NCI-H1048 (cell line): Measurements from ENCODE around the gene PDIK1L.

Experiments
- DNase-seq: peaks from one replicate; lab custom pipeline; 2025; lab: John Stamatoyannopoulos, UW

PDIK1L gene

DNA sequence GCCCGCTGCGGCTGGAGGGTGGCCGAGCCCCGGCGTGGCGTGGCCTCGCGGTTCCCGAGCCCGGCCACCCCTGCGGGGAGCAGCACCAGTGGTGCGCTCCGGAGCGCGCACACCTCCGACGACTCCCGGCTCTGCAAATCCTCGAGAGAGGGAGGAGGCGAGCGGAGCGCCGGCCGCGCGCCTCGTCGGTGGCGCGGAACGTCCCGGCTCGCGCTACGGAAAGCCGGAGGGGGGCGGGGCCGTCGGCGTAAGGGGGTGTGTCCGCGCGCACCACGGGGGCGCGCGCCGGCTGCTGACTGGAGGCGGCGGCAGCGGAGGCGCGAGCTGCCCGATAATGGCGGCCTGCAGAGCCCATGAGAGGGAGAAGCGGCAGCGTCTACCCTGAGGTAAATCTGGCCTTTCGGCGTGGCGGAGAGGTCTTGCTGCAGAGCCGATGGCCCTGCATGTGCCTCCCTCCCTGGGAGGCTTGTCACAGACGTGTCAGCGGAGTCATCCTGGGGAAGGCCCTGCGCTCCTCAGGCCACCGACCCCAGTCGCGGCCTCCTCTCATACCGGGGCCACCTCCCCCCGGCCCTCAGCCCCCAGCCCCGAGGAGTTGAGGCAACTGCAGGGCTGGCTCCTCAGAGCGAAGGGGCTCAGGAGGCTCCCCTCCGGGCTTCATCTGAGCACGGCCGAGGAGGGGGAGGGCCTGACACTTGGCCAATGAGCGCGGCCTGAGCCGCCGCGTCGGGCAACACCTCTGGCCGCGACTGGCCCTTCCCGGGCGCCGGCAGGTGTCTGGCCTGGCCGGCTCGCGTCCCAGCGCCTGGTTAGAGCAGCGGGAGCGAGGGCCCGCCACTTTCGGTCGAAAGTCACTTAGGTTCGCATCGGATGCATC, at the start of gene PDIK1L:
Gene PDIK1L, plus strand, starts transcription at position 295 of the 877 bp plus-strand sequence. CDS start 2,485 bp downstream, outside the sequence.
- peak; percentile 84 for DNase-seq

DNA sequence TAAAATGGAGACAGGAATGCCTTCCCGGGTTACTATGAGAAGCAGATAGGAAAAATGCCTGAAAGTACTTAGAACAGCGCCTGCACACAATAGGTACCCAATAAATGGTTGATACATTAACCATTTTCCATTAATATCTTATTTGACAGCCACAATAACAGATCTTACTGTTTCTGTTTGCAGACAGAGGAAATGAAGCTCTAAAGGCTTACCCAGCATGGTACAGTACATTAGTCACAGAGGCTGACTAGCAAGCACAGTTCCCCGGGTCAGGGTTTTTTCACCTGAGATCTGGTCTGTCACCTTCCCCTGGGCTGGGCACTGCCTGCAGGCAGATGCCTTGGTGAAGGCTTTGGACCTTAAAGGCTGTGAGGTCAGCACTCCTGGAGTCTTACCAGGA, 47.1 kb upstream of the PDIK1L start:
- DNase-seq, result no peak

DNA sequence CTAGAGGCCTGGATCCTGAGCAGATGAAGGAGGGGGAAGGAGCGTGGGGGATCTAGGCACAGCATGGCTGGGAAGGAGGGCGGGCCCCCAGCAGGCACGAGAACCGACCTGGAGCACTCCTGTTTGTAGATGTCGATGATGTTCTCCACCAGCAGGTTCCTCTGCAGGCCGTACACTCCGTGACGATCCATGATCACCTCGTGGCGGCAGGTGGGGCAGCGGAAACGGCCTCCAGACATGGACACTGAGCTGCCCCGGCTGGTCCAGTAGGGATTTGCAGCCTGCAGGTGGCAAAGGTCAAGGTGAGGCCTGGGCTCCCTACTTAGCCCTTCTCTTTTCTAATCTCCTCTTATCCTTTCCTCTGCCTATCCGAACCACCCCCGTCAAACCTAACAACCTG, 45.5 kb upstream of the PDIK1L start:
- DNase-seq, result no peak

DNA sequence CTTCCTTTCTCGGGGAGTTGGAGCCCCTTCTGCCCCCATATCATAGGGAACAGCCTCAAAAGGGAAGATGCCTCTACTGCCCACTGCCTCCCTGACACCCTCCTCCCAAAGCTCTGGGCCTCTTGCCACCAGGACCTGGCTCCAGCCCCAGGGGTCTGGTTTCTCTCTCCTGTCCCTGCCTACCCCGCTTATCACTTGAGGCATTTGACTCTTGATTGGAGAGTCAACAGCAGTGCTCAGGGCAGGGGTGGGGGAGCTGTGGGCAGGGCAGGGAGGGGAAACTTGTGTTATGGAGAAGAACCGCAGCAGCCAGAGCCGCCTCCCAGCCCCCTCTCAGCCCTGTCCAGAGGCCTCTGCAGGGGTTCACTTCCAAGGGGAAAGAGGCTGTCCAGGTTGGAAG, 44.8 kb upstream of the PDIK1L start:
- no peak for DNase-seq

DNA sequence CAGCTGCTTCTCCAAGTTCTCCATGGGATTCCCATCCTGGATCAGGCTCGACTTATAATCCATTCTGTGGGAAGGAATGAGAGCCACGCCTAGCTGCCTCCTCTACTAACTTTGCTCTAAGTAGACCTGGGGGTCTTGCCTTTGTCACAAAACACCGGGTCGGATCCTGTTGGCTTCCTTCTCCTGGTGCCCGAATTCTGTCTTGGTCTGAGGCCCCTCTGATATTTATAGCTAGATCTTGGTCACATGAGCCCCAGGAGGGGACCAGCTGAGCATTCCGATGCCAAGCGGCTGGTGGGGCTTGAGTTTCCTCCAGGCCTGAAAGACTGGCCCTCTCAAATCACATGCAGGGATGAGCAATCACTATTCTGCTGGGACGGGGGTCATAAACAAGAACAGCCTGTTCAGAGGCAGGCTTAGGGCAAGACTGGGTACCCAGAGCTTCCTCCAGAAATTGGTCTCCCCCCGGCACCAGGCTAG, 44.2 kb upstream of the PDIK1L start, which contains the start of gene TRIM63:
Gene TRIM63, minus strand, starts transcription at position 199 of the 480 bp plus-strand sequence. Its CDS starts 136 bp downstream, at position 63.
- DNase-seq, result no peak

DNA sequence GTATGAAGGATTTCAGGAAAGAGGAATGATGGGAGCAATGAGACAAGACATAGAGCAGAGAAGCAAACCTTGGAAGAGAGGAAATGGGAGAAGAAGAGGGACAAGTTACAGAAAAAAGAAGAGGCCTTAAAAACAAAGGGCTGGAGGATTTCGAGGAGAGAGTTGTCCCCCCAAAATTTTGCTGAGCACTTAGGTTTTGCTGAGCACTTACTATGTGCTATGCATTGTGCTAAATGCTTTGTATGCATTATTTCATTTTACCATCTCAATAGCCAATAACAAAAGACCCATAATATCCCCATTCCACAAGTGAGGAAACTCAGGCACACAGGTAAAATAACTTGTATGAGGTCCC, 41.7 kb upstream of the PDIK1L start:
- no peak for DNase-seq

DNA sequence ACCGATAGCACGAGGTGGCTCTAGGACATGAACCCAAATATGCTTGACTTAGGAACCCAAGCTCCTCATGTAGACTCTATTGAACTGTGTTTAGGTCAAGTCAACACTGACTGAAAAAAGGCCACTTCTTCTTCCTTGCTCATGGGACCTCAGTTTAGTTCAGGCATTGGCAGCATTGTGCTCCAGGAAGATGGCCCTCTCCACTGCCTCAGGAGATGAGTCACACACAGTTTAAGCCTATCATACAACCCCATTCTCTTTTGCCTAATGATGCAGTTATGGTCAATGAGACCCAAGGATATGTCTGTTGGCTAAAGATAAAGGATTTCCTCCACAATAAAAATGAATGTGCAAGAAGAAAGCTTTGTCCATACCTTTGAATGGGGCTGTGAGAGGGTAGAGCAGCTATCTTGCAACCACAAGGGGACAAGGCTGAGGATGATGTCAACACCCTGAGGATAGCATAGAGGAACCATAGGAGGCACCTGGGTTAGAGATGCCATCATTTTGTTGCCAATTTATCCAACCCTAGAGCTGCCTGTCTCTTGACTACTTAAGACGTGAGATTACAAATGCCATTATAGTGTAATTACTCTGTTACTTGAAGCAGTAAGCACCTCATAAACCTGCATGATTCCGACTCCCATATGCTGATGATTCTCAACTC, 41.2 kb upstream of the PDIK1L start:
- DNase-seq, result no peak

DNA sequence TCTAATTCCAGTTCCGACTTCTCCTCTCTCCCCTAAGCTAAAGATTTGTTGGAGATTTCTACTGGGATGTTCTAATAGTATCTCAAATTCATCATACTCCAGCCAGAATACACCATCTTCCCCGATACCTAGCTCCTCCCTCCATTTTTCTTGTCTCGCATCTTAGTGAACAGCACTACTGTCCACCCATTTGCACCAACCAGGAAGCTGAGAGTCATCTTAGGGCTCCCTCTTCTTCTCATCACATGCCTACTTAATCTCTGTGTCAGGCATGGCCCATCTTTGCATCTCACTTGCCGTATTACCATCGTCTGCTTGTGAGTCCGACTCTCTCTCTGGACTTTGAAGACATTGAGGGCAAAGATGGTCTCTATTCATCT, 40.7 kb upstream of the PDIK1L start:
- no peak for DNase-seq

DNA sequence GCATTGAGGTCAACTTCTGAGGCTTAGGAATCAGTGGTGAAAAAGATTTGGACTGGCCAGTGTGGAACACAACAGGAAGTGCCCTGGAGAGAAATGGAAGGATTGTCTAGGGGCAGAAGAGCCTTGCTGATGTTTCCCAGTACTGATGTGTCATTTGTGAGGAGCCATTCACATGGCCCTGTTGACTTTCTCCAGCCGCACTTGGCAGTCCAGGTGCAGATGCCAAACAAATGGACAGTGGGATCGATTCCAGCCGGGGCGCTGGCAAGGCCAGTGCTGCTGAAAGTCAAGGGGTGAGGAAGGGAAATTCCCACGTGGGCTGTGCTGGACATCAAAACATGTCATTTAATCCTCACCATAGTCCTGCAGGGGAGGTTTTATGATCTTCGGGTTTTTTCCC, 39.3 kb upstream of the PDIK1L start:
- DNase-seq, result no peak

DNA sequence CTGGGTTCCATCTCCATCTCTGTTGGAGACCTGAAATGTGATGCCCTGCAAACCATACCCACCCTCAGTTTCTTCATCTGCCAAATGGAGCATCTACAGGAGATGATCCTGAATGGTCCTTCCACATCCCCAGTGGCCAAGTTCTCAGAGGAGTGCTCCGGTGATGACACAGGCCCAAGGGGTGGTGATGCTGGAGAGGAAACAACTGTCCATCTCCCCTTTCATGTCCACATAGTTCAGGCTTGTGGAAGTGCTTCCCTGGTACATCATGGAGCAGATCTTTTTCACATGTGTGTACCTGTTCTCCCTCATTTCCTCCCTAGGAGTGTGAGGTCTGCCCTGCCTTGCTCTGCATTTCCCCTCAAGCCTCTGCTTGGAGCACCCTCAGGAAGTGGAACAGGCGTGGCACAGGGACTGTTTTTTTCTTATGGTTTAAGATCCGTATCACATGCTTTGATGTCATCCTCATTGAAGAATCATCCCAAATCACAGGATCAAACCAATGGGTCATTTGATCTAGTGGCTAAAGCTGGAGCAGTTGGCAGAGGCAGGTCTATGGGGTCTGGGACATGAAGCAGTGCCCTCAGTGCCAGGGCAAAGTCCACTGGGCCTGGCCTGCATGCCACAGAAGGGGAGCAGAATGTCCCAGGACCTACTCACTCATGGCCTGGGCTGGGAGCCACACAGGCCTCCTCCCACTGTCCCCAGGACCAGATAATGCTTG, 36.0 kb upstream of the PDIK1L start:
- no peak for DNase-seq

DNA sequence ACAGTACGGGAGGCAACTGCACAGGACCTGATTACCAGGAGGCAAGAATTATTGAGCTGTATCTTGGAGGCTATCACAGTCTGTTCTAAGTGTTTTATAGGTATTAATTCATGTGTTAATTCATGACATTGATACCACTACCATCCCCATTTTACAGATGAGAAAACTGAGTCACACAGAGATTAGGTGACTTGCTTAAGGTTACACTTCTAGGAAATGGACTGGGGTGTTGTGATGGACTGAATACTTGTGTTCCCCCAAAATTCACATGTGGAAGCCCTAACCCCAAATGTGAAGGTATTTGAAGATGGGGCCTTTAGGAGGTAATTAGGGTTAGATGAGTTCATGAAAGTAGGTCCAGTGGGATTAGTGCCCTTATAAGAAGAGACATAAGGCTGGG, 34.1 kb upstream of the PDIK1L start:
- no peak for DNase-seq

DNA sequence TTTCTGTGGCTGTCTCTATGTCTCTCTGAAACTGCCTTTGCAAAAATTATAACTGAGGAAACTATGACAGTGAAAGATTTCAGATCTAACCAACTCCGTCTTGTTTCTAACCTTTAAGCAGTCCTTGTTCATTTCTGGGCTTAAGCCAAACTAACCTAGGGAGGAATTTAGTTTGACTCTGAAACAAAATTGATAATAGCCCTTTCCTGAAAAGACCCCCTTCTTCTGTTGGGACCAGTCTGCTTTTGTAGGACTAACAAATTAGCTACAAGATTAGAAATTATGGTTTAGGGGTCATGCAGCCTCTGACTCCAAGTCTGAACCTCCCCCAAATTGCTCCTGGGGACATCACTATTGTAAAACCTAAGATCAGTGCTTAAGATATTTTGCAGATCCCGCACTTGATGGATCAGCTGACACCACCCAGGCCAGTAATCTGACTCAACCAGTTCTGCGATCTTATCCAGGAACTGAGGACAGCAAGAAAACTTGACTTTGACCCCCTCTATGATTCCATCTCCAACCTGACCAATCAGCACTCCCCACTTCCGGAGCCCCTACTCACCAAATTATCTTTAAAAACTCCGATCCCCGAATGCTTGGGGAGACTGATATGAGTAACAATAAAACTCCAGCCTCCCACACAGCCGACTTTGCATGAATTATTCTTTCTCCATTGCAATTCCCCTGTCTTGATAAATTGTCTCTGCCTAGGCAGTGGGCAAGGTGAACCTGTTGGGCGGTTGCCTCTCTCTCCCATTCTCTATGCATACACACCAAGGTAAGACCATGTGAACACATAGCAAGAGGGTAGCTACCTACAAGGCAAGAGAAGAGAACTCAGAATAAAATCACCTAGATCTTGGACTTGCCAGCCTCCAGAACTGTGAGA, 33.1 kb upstream of the PDIK1L start:
- no peak for DNase-seq

DNA sequence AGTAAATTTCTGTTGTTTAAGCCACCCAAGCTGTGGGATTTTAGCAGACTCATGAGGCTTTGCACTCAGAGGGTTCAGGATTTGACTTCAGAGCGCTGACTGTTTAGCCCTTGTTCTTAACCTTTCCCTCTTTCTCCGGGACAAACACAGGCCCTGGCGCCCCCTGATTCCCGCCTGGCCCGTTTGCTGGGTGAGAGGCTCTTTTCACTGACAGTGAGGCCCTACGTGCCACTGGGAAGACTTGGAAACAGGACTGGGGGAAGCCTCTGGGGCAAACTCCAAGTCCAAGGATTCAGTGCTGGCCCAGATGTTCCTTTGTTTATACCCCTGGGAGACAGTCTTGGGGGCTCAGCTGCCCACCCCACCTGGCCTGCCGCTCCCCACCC, 32.5 kb upstream of the PDIK1L start:
- no peak for DNase-seq

DNA sequence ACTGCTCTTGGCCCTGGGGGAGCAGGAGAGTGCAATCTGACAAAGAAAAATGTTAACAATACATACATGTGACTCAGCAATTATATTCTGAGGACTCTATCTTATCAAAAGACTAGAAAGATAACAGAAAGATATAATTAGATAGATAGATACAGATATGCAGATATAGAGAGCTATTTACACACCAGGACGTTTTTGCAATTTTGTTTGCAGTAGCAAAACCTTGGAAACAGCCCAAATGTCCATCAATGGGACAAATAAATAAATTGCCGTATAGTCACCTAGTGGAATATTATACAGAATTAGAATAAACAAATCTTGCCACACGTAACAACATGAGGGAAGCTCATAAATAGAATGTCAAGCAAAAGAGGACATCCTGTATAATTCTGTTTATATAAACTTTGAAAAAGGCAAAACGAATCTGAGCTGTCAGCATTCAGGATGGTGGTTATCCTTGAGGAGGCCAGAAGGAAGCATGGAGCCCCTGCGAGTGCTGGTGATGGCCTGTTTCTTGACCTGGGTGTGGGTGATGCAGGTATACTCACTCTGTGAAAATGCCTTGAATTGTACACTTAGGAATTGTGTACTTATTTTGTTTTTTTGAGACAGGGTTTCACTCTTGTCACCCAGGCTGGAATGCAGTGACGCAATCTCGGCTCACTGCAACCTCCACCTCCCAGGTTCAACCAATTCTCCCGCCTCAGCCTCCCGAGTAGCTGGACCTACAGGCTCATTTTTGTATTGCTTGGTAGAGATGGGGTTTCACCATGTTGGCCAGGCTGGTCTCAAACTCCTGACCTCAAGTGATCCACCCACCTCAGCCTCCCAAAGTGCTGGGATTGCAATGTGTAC, 31.4 kb upstream of the PDIK1L start:
- DNase-seq, result no peak

DNA sequence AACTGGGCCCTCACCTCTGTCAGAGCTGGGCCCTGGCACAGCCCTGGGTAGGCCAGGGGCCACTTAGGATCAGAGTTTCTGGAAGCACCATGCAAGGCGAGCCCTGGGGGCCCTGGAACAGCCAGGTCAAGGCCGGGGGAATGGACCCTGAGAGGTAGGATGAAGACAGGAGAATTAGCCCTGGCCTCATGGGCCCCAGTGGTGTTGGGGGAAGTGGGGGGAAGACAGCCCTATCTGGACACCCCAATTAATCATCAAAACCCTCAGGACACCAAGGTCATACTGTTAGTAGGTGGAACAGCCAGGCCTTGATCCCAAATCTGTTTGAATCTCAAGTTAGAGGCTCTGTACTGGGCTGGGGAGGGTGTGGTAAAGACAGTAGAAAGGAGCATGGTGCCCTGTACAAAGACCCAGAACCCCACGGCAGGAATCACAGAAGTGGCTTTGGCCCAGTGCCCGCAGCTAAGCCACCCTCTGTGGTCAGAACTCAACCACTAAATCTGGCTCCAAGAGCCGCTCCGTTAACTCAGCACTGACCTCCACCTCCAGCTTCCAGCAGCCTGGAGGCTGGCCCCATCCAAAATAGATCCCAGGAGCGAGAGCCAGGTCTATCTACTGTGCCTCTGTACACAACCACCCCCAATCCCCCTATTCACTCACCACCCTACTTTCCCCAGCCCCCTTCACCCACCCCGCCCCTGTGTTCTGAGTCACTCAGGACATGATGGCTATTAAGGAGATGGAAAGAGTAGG, 30.2 kb upstream of the PDIK1L start:
- no peak for DNase-seq

DNA sequence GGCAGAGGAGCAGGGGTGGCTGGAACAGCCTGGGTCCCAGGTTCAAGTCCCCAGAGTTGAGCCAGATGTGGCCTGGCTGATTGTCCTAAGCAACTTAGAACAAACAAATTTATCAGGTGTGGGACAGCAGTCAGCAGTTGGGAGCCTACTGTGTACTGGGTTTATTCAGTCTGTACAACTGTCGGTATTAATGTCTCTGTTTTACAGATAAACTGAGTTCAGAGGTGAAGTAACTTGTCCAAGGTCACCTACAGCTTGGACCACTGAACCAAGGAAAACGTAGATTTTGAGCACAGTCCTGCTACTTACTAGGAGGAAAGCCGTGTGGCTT, 29.6 kb upstream of the PDIK1L start:
- DNase-seq, result no peak

DNA sequence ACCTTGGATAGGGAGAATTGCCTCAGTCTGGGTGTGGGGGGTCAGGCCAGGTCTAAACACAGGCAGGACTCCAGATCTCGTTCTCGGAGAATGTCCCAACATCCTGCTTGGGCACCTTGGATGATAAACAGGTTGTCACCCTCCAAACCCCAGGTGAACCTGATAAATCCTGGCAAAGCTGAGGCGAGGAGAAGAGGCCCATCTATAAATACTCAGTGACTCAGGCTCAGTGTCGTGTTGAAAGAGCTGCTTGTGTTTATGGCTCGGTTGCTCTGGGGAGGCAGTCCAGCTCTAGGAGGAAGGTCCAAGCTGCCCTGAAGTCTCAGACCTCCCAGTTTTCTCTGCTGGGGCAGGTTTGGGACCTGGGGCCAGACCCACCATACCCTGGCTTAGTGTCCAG, 28.4 kb upstream of the PDIK1L start:
- no peak for DNase-seq

DNA sequence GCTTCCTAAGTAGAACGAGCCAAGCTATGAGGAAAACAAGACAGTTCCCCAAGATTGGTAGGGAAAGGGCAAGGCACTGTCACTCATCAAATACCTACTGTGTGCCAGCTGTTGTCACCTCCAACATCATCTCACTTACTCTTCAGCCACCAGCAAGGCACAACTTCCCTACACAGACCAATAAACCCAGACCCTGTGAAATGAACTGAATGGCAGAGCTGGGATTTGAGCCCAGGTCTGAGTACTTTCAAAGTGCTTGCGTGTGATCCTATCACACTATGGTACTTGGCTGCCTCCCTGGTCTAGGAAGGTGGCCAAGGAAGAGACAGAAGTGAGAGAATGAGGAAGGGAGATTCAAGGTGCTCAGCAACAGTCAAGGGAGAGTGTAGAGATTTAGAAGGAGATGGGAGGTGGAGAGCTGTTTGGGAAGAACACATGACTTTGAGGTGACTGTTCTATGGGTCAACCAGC, 27.5 kb upstream of the PDIK1L start:
- no peak for DNase-seq

DNA sequence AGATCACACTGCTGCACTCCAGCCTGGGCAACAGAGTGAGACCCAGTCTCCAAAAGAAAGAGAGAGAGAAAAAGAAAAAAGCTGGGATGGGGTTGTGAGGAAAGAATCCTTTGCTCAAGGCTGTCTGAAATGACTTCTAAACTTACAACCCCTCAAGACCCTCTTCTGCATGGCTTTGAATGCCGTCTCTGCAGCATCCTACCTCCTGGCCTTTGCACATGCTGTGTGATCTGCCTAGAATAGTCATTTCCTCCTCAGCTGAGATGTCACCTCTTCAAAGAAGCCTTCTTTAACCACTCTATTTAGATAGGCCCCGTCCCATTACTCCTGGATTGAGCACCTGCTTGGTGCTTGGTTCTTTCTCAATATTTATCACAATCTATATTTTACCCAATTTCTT, 26.8 kb upstream of the PDIK1L start:
- DNase-seq, result no peak

DNA sequence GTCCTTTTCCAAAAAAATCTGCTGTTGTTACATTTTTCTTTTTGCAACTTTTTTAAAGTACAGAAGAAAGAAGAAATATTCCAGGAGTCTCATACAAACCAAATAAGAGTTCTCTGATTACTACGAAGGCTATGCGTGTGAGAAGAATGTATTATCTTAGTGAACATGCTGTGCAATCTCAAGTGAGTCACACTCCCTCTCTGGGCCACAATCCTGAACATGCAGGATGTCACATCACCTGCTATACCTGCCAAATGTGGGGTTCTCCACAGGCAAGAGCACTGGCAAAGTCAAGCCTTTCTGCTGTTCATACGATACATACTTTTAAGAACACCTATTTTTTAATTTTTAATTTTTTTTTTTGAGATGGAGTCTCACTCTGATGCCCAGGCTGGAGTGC, 22.5 kb upstream of the PDIK1L start:
- no peak for DNase-seq
